Daoy (cell line): ENCODE results near the gene DCDC1. TPM values are rescaled to one million over a fixed set of nuclear protein-coding genes. Genes with fewer than 3 reads are reported as not detected.
A peak's percentile ranks its signal among the peaks of the same experiment; 100 is the strongest.

Experiments used
- DNase-seq: peaks from one replicate; pipeline ENCODE4 v3.0.0-alpha.2; 2015; ENCODE audit warnings: low read depth
- total RNA-seq: library from RNA; depleted of rRNA; stranded (reverse); fragments of >200 nt; shearing (Covaris generic); gene quantifications from 2 replicates; pipeline ENCODE4 v1.2.3, GENCODE V29; 2014; rRNA removed

DCDC1 gene
- total RNA-seq: 0.23 and 1.0 TPM in 2 replicates

GRCh38 chr11:31369348-31370329 lies at the start of gene DCDC1, which contains the start of gene DNAJC24:
DCDC1 (minus strand) TSS chr11:31369739; CDS start chr11:31328280, 41,459 bp downstream.
DNAJC24 (plus strand) TSS chr11:31369860; CDS start chr11:31370749, 889 bp downstream.
- peak; percentile 95 for DNase-seq

DNA sequence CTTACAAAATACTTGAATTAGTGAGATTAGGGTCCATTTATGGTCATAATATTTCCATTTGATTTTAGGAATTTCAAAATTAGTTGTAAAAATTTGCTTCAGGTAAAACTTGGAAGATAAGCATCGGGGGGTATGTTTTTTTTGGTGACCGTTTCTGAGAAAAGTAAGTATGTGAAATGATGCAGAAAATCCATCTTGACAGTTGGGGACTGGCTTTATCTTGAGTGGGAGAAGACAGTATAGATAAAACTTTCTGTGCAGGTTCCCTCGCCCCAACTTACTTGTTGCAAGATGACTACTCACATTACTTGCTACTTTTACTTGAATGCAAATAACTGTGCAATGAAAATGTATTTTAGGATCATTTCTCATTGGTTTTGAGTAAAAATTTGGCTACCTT lies 49.6 kb upstream of the DCDC1 start:
- no peak for DNase-seq

DNA sequence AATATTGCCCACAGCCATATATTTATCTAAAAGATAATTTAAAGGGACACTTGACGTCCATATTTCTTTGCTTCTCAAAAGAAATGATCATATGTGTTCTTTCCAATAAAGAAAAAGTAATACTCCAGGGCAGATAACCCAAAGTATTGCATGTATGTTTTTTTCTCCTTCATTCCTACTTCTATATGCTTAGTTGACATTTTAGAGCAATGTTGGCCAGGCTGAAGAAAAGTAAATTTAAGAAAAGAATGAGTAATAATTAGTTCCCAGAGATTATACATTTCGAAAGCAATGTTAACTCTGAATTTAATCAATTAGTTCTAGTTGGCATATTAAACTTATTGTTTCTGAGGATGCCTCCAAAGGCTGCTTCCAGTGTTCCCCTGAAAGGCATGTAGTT lies 48.3 kb upstream of the DCDC1 start:
- DNase-seq: no peak

DNA sequence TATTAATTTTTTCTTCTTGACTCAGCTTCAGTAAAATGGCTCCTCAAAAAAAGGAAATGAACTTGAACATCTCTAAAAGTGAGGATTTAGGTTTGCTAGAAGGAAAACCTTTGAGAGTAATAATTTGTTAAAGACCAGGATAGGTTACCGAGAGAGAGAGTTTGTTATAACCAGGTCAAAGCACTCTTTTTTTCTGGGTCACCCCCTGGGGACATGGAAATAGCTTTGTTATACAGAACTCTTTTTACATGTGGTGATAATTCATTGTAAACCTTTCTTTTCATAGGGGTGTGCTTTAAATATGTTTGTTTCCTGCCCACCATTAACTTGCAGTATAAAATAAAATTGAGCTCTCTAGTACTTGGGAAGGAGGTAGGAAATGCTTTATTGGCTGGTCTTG lies 47.8 kb upstream of the DCDC1 start:
- no peak for DNase-seq

GRCh38 chr11:31415435-31415834 lies 45.9 kb upstream of the DCDC1 start:
- no peak for DNase-seq

DNA sequence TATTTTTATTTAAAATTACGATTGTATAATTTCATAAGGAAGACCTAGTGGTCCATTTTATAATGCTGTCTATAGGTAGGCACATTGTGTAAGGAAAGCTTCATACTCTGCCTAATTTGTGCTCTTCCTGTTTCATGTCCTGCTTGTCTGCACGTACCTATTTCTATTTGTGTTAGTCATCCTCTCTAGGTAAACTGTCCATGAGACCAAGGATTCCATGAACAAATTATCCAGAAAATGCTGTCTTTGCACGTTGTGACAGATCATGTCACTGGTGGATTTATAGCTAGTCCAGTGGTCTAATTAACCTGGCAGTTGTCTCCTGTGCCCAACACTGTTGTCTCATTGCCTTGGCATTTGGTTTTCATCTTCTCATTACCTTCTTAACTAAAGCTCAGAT lies 44.8 kb upstream of the DCDC1 start:
- no peak for DNase-seq

- DNase-seq: peak; percentile 5
Measured at GRCh38 chr11:31412946-31413345, 43.4 kb upstream of the DCDC1 start.

GRCh38 chr11:31408201-31408600 lies 38.7 kb upstream of the DCDC1 start:
- no peak for DNase-seq

- no peak for DNase-seq
Measured at GRCh38 chr11:31404614-31405013, 35.1 kb upstream of the DCDC1 start.

DNA sequence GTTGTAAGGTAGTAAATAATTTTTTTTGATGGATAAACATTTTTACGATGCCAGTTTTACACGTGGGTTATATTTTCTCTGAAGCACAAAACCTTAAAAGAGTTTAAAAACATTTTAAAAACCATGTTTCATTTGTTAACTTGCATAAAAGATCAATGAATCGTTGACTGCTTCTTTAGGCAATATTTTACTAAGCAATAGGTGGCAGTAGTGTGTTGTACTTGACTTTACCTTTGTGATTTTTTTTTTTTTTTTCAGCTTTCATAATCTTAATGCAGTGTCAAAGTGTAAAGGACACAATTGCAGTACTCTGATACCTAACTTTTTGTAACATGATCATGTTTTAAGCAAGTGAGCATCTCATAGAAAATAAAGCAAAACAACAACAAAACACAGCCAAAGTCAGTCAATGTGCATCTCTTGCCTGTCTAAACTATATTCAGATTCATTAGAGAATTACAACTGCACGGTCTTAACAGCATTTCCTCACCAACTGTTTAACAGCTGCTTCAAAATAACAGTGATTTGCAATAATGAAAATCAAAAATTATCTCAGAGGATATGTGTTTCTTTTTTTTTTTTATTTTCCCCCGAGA lies 27.8 kb upstream of the DCDC1 start:
- no peak for DNase-seq

DNA sequence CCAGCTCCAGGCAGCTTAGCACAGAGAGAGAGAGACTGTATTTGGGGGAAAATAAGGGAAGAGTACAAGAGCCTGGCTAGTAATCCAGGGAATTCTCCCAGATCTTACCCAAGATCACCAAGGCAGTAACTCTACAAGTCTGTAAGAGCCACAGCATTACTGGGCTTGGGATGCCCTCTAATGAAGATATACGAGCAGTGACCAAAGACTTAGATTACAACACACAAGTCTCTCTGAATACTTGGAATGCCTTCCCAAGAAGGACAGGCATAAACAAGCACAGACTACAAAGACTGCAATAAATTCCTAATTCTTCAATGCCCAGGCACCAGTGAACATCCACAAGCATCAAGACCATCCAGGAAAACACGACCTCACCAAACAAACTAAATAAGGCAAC lies 17.8 kb upstream of the DCDC1 start:
- no peak for DNase-seq

DNA sequence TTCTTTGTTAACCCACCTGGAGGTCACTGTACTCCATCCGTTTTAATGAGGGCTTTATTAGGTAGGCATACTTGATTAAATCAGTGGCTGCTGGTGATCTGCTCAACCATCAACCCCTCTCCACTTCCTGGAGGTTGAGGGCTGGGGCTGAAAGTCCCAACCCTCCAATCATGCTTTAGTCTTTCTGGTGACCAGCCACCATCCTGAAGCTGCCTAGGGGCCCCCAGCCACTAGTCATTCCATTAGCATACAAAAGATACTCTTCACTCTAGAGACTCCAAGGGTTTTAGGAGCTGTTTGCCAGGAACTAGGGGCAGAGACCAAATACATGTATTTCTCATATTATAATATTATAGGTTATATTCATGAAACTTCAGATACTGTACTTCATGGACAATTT lies 13.6 kb upstream of the DCDC1 start:
- DNase-seq: no peak

GRCh38 chr11:31375879-31376278 lies 6.3 kb upstream of the DCDC1 start:
- no peak for DNase-seq

GRCh38 chr11:31366795-31367194 lies 2.7 kb downstream of the DCDC1 start:
- DNase-seq: no peak

DNA sequence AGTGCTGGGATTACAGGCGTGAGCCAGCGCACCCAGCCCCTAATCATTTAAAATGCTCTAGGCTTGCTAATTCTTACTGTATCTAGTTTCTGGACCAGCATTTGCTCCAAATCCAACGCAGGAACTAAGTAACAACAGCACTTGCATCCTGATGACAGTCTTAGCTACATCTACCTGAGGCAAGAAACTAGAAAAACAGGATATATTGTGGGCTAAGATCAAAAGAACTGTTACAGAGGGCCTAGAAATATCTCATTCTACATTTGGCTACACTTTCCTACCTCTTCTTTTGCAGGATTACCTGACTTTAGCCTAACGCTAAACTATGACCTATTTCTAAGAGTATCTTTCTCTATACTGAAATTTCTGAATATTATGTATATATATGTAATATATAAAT lies 7.8 kb downstream of the DCDC1 start:
- DNase-seq: no peak

- peak; percentile 15 for DNase-seq
Measured at GRCh38 chr11:31355817-31356216, 13.7 kb downstream of the DCDC1 start.

- DNase-seq: peak; percentile 16
Measured at GRCh38 chr11:31355131-31355530, 14.4 kb downstream of the DCDC1 start.

GRCh38 chr11:31351168-31351567 lies 18.4 kb downstream of the DCDC1 start:
- DNase-seq: no peak

- peak; percentile 15 for DNase-seq
Measured at GRCh38 chr11:31340903-31341572, 28.5 kb downstream of the DCDC1 start.

DNA sequence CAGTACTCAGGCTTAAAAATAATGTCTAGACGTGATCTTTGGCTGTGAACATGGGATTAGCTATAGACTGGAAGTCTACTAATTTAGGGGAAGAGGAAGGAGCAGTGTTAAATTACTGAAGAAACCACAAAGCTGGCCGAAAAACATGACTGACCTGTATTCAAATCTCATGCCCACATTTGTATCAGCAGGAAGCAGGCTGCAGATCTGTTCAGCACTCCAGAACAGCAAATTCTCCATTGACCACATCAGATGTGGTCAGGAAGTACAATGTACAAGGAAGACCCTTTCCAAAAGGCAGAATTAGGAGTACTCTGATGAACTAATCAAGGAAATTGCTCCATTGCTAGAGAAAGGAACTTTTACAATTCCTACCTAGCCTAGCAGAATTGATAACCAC lies 31.7 kb downstream of the DCDC1 start:
- no peak for DNase-seq

GRCh38 chr11:31328697-31329096 lies 40.8 kb downstream of the DCDC1 start:
- no peak for DNase-seq

DNA sequence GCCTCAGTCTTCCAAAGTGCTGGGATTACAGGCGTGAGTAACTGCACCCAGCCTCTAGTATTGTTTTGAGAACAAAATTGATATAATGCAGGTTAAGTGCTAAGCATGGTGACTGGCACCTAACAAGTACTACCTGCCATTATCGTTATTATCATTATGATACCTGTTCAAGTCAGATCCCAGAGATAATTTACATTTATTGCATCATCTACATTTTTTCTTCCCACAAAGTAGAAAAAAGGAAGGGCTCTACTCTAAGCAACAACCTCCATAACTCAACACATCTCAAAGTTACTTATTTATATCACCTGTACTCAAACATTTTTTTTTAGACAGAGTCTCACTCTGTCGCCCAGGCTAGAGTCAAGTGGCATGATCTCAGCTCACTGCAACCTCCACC lies 42.1 kb downstream of the DCDC1 start:
- no peak for DNase-seq
